Measurements from ENCODE around the gene CMC2. TPM values are rescaled to one million over a fixed set of nuclear protein-coding genes. Genes with fewer than 3 reads are reported as not detected.

Gene CMC2
- total and polyA plus RNA-seq, 2 of the 13 experiments (the other 11 are each of a cell fraction or from before 2014, with no cell fraction given) = 116 to 129 TPM

DNA sequence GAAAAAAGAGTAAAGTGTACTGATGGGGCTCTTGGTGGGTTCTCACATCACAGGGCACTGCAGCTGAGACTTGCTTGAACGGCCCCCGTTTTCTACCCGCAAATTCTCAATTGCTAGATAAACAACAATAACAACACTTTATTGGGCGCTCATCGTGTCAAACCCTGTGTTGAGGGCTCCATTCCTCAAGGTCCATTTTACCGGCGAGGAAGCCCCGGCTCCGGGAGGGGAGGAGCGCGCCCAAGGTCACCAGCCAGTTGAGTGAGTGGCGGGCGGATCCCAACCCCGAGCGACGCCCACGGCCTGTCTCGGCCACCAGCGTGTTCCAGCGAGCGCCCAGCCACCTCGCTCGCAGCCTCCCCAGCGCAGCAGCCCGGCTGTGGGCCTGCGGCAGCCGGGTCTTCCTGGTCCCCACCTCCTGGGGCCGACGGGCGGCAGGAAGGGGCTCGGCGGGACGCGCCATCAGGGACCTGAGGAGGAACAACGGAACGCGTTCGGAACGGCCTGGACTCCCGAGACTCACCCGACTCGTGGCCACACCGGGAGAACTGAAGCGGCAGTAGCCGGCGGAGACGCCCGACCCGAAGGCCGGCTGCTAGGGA lies 373 bp downstream of the CMC2 start (continued):
- TF ChIP-seq, protein P1, sequence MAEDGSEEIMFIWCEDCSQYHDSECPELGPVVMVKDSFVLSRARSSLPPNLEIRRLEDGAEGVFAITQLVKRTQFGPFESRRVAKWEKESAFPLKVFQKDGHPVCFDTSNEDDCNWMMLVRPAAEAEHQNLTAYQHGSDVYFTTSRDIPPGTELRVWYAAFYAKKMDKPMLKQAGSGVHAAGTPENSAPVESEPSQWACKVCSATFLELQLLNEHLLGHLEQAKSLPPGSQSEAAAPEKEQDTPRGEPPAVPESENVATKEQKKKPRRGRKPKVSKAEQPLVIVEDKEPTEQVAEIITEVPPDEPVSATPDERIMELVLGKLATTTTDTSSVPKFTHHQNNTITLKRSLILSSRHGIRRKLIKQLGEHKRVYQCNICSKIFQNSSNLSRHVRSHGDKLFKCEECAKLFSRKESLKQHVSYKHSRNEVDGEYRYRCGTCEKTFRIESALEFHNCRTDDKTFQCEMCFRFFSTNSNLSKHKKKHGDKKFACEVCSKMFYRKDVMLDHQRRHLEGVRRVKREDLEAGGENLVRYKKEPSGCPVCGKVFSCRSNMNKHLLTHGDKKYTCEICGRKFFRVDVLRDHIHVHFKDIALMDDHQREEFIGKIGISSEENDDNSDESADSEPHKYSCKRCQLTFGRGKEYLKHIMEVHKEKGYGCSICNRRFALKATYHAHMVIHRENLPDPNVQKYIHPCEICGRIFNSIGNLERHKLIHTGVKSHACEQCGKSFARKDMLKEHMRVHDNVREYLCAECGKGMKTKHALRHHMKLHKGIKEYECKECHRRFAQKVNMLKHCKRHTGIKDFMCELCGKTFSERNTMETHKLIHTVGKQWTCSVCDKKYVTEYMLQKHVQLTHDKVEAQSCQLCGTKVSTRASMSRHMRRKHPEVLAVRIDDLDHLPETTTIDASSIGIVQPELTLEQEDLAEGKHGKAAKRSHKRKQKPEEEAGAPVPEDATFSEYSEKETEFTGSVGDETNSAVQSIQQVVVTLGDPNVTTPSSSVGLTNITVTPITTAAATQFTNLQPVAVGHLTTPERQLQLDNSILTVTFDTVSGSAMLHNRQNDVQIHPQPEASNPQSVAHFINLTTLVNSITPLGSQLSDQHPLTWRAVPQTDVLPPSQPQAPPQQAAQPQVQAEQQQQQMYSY (CRISPR knock-in tag; IDR thresholded peaks at IDR 0.05) = peak; percentile 86
- TF ChIP-seq, protein P2, sequence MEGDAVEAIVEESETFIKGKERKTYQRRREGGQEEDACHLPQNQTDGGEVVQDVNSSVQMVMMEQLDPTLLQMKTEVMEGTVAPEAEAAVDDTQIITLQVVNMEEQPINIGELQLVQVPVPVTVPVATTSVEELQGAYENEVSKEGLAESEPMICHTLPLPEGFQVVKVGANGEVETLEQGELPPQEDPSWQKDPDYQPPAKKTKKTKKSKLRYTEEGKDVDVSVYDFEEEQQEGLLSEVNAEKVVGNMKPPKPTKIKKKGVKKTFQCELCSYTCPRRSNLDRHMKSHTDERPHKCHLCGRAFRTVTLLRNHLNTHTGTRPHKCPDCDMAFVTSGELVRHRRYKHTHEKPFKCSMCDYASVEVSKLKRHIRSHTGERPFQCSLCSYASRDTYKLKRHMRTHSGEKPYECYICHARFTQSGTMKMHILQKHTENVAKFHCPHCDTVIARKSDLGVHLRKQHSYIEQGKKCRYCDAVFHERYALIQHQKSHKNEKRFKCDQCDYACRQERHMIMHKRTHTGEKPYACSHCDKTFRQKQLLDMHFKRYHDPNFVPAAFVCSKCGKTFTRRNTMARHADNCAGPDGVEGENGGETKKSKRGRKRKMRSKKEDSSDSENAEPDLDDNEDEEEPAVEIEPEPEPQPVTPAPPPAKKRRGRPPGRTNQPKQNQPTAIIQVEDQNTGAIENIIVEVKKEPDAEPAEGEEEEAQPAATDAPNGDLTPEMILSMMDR (CRISPR knock-in tag; IDR thresholded peaks at IDR 0.05) = no peak
- TF ChIP-seq MLLT10 (CRISPR knock-in tag; IDR thresholded peaks at IDR 0.05) (no peak), CBFB (CRISPR knock-in tag; IDR thresholded peaks at IDR 0.05) (peak; percentile 71; the same call in 1 of the 2 replicates), TCF12 (IDR thresholded peaks at IDR 0.05) (no peak), TCF12 (CRISPR knock-in tag; IDR thresholded peaks at IDR 0.05) (no peak), JUNB (CRISPR knock-in tag; IDR thresholded peaks at IDR 0.05; ENCODE audit: borderline replicate concordance) (no peak), ZNF550 (CRISPR knock-in tag; IDR thresholded peaks at IDR 0.05; ENCODE audit: borderline replicate concordance) (no peak)
- TF ChIP-seq, protein P3, sequence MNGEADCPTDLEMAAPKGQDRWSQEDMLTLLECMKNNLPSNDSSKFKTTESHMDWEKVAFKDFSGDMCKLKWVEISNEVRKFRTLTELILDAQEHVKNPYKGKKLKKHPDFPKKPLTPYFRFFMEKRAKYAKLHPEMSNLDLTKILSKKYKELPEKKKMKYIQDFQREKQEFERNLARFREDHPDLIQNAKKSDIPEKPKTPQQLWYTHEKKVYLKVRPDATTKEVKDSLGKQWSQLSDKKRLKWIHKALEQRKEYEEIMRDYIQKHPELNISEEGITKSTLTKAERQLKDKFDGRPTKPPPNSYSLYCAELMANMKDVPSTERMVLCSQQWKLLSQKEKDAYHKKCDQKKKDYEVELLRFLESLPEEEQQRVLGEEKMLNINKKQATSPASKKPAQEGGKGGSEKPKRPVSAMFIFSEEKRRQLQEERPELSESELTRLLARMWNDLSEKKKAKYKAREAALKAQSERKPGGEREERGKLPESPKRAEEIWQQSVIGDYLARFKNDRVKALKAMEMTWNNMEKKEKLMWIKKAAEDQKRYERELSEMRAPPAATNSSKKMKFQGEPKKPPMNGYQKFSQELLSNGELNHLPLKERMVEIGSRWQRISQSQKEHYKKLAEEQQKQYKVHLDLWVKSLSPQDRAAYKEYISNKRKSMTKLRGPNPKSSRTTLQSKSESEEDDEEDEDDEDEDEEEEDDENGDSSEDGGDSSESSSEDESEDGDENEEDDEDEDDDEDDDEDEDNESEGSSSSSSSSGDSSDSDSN (CRISPR knock-in tag; IDR thresholded peaks at IDR 0.05) = peak; percentile 95
- TF ChIP-seq, protein P4, sequence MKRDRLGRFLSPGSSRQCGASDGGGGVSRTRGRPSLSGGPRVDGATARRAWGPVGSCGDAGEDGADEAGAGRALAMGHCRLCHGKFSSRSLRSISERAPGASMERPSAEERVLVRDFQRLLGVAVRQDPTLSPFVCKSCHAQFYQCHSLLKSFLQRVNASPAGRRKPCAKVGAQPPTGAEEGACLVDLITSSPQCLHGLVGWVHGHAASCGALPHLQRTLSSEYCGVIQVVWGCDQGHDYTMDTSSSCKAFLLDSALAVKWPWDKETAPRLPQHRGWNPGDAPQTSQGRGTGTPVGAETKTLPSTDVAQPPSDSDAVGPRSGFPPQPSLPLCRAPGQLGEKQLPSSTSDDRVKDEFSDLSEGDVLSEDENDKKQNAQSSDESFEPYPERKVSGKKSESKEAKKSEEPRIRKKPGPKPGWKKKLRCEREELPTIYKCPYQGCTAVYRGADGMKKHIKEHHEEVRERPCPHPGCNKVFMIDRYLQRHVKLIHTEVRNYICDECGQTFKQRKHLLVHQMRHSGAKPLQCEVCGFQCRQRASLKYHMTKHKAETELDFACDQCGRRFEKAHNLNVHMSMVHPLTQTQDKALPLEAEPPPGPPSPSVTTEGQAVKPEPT (CRISPR knock-in tag; IDR thresholded peaks at IDR 0.05; ENCODE audit: low read depth) = no peak
- TF ChIP-seq, protein P5, sequence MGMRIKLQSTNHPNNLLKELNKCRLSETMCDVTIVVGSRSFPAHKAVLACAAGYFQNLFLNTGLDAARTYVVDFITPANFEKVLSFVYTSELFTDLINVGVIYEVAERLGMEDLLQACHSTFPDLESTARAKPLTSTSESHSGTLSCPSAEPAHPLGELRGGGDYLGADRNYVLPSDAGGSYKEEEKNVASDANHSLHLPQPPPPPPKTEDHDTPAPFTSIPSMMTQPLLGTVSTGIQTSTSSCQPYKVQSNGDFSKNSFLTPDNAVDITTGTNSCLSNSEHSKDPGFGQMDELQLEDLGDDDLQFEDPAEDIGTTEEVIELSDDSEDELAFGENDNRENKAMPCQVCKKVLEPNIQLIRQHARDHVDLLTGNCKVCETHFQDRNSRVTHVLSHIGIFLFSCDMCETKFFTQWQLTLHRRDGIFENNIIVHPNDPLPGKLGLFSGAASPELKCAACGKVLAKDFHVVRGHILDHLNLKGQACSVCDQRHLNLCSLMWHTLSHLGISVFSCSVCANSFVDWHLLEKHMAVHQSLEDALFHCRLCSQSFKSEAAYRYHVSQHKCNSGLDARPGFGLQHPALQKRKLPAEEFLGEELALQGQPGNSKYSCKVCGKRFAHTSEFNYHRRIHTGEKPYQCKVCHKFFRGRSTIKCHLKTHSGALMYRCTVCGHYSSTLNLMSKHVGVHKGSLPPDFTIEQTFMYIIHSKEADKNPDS (CRISPR knock-in tag; IDR thresholded peaks at IDR 0.05) = no peak
- TF ChIP-seq, protein P6, sequence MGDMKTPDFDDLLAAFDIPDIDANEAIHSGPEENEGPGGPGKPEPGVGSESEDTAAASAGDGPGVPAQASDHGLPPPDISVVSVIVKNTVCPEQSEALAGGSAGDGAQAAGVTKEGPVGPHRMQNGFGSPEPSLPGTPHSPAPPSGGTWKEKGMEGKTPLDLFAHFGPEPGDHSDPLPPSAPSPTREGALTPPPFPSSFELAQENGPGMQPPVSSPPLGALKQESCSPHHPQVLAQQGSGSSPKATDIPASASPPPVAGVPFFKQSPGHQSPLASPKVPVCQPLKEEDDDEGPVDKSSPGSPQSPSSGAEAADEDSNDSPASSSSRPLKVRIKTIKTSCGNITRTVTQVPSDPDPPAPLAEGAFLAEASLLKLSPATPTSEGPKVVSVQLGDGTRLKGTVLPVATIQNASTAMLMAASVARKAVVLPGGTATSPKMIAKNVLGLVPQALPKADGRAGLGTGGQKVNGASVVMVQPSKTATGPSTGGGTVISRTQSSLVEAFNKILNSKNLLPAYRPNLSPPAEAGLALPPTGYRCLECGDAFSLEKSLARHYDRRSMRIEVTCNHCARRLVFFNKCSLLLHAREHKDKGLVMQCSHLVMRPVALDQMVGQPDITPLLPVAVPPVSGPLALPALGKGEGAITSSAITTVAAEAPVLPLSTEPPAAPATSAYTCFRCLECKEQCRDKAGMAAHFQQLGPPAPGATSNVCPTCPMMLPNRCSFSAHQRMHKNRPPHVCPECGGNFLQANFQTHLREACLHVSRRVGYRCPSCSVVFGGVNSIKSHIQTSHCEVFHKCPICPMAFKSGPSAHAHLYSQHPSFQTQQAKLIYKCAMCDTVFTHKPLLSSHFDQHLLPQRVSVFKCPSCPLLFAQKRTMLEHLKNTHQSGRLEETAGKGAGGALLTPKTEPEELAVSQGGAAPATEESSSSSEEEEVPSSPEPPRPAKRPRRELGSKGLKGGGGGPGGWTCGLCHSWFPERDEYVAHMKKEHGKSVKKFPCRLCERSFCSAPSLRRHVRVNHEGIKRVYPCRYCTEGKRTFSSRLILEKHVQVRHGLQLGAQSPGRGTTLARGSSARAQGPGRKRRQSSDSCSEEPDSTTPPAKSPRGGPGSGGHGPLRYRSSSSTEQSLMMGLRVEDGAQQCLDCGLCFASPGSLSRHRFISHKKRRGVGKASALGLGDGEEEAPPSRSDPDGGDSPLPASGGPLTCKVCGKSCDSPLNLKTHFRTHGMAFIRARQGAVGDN (CRISPR knock-in tag; IDR thresholded peaks at IDR 0.05) = no peak; the same call in 1 of the 2 replicates
